ENCODE results near the gene TMEM245. TPM values are rescaled to one million over a fixed set of nuclear protein-coding genes. Genes with fewer than 3 reads are reported as not detected.

The TMEM245 gene
- total RNA-seq, 2 experiments from 2014 or later = 22.0 to 36.1 TPM

GRCh38 chr9:109097146-109097545 is 22.6 kb downstream of the TMEM245 start:
- peaks cover 32% of the 10 kb centered on the region for H4K20me1 ChIP-seq (ENCODE audit: insufficient read depth, low read length)

GRCh38 chr9:109095321-109095720 is 24.4 kb downstream of the TMEM245 start:
- H3K27ac ChIP-seq (ENCODE audit: low read depth, low read length, poor library complexity, severe bottlenecking) = no peak overlapping the region
- intact Hi-C loops (cut with micrococcal nuclease; ENCODE audit: unreplicated experiment) = no loop called here
- DNase-seq (ENCODE audit: low spot score) = no peak
- H3K9me2 ChIP-seq (ENCODE audit: insufficient read depth, low read length) = no peaks in the 10 kb centered on the region
- BruUV-seq (replicated peaks) = no TSS peak
- peaks cover 12% of the 10 kb centered on the region for H3K4me1 ChIP-seq (ENCODE audit: insufficient read depth, low read length, poor library complexity, severe bottlenecking)
- TF ChIP-seq EZH2phosphoT487 (IDR thresholded peaks at IDR 0.05; ENCODE audit: borderline replicate concordance, low read depth, low read length) = no peak
- no peak for TF ChIP-seq CTCF (conservative IDR thresholded peaks at IDR 0.05; ENCODE audit: low read length)
- no peak overlapping the region for H3K4me3 ChIP-seq (ENCODE audit: low read depth, low read length, poor library complexity, severe bottlenecking)
- peaks cover 72% of the 10 kb centered on the region for H3K79me2 ChIP-seq (ENCODE audit: insufficient read depth, low read depth, low read length)
- ChIA-PET CTCF (ENCODE audit: unreplicated experiment) (no interaction called here), POLR2A (no interaction called here)
- H3K9me3 ChIP-seq (ENCODE audit: low read length) = no peaks in the 10 kb centered on the region
- H4K20me1 ChIP-seq (ENCODE audit: insufficient read depth, low read length) = peaks cover 26% of the 10 kb centered on the region
- no peak overlapping the region for H3K4me2 ChIP-seq (ENCODE audit: low read length)
- H2AFZ ChIP-seq (ENCODE audit: low read length) = no peak overlapping the region
- peaks cover 96% of the 10 kb centered on the region for H3K36me3 ChIP-seq (ENCODE audit: insufficient read depth, low read length)

More at GRCh38 chr9:109097146-109097545, 22.6 kb downstream of the TMEM245 start:
- Histone ChIP-seq H3K4me1 (ENCODE audit: insufficient read depth, low read length, poor library complexity, severe bottlenecking) (peaks cover 23% of the 10 kb centered on the region), H3K9me2 (ENCODE audit: insufficient read depth, low read length) (no peaks in the 10 kb centered on the region), H3K36me3 (ENCODE audit: insufficient read depth, low read length) (peaks cover 95% of the 10 kb centered on the region), H3K79me2 (ENCODE audit: insufficient read depth, low read depth, low read length) (peaks cover 91% of the 10 kb centered on the region), H3K4me3 (ENCODE audit: low read depth, low read length, poor library complexity, severe bottlenecking) (no peak overlapping the region), H3K4me2 (ENCODE audit: low read length) (no peak overlapping the region), H3K9me3 (ENCODE audit: low read length) (no peaks in the 10 kb centered on the region), H3K27ac (ENCODE audit: low read depth, low read length, poor library complexity, severe bottlenecking) (no peak overlapping the region), H2AFZ (ENCODE audit: low read length) (no peak overlapping the region)
- CTCF ChIA-PET (ENCODE audit: unreplicated experiment) = no interaction called here
- DNase-seq (ENCODE audit: low spot score) = no peak
- BruUV-seq (replicated peaks) = no TSS peak
- POLR2A ChIA-PET = interaction anchor here (0.8 to 1.5 kb wide), 4 partner anchors 12 to 48 kb away, joined by 3 to 6 read pairs (median 4); no protein-coding TSS in a partner anchor
- TF ChIP-seq CTCF (conservative IDR thresholded peaks at IDR 0.05; ENCODE audit: low read length) = no peak
- no peak for TF ChIP-seq EZH2phosphoT487 (IDR thresholded peaks at IDR 0.05; ENCODE audit: borderline replicate concordance, low read depth, low read length)
- intact Hi-C loops (cut with micrococcal nuclease; ENCODE audit: unreplicated experiment) = no loop called here

- Histone ChIP-seq H2AFZ (ENCODE audit: low read length) (no peak overlapping the region), H3K4me2 (ENCODE audit: low read length) (no peak overlapping the region), H3K9me3 (ENCODE audit: low read length) (no peaks in the 10 kb centered on the region), H3K36me3 (ENCODE audit: insufficient read depth, low read length) (peaks cover 98% of the 10 kb centered on the region), H3K4me3 (ENCODE audit: low read depth, low read length, poor library complexity, severe bottlenecking) (no peak overlapping the region), H3K4me1 (ENCODE audit: insufficient read depth, low read length, poor library complexity, severe bottlenecking) (peaks cover 12% of the 10 kb centered on the region), H4K20me1 (ENCODE audit: insufficient read depth, low read length) (peaks cover 26% of the 10 kb centered on the region), H3K79me2 (ENCODE audit: insufficient read depth, low read depth, low read length) (peaks cover 62% of the 10 kb centered on the region), H3K9me2 (ENCODE audit: insufficient read depth, low read length) (no peaks in the 10 kb centered on the region), H3K27ac (ENCODE audit: low read depth, low read length, poor library complexity, severe bottlenecking) (no peak overlapping the region)
- no peak for TF ChIP-seq EZH2phosphoT487 (IDR thresholded peaks at IDR 0.05; ENCODE audit: borderline replicate concordance, low read depth, low read length)
- no peak for TF ChIP-seq CTCF (conservative IDR thresholded peaks at IDR 0.05; ENCODE audit: low read length)
- ChIA-PET POLR2A (interaction anchor here (0.8 to 1.2 kb wide), 4 partner anchors 9 to 15 kb away, joined by 3 to 6 read pairs (median 4); no protein-coding TSS in a partner anchor), CTCF (ENCODE audit: unreplicated experiment) (no interaction called here)
- DNase-seq (ENCODE audit: low spot score) = no peak
- no TSS peak for BruUV-seq (replicated peaks)
- intact Hi-C loops (cut with micrococcal nuclease; ENCODE audit: unreplicated experiment) = no loop called here
These were observed 25.5 kb downstream of the TMEM245 start for GRCh38 chr9:109094268-109094667.

Measured in OCI-LY7 (cell line).